Endothelial cell of hepatic sinusoid (primary cell): ENCODE measurements around the gene ARL5C.
"Not testable (repeated sequence)": the region's sequence is repeated elsewhere in the genome, so short reads cannot be mapped to it uniquely, and the experiment has no call there.

ENCODE experiments used
- in situ Hi-C: cut with HindIII; loops from 2 replicates; pipeline ENCODE4 v1.10.0; 2017; ENCODE audit warnings: low sequenced_read_pairs

ARL5C gene

GRCh38 chr17:39145143-39145542, 20.8 kb downstream of the ARL5C start:
- in situ Hi-C loops: no loop called here

DNA sequence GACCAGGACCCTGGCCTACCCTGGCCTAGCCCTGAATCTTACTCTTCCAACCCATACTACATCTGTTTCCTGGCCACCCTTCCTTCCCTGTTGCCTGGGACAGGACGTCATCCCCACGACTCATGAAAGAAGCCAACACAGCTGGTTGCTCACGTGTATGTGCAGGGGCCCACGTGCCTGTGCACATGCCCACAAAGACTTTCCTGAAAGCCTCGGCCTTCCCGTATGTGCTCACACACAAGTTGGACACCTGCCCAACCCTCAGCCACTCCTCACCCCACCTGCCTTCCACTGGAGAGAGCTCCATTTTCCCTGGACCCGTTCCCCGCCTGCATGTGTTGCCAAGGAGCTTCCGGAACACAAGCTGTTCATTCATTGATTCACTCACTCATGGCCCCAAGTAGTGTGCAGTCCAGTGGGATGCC, 21.5 kb downstream of the ARL5C start:
- in situ Hi-C loops: no loop called here

GRCh38 chr17:39143552-39144093, 22.3 kb downstream of the ARL5C start:
- in situ Hi-C loops: no loop called here

DNA sequence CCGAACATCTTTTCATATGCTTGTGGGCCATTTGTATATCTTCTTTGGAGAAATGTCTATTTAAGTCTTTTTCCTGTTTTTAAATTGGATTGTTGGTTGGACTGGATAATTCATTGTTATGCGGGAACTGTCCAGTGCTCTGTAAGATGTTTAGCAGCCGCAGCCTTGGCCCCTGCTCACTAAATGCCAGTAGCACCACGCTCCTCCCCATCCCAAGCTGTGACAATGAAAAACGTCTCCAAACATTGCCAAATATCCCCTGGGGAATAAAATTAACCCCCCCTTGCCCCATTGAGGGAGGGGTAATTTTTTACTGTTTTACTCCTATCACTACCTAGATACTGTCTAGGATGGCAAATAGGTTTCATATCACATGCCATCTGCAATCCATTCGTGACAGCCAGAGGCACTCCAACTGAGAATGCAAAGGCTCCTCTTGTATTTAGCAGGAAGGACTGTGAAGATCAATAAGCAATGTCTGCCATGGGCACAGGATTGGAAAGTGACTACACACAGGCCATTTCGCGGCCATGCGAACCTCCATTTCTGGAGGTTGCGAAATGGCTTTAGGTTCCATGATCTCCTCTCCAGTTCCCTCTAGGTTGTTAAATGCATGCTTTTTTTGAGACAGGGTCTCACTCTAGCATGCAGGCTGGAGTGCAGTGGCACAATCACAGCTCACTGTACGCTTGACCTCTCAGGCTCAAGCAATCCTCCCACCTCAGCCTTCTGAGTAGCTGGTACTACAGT, 23.9 kb downstream of the ARL5C start:
- in situ Hi-C loops: no loop called here

DNA sequence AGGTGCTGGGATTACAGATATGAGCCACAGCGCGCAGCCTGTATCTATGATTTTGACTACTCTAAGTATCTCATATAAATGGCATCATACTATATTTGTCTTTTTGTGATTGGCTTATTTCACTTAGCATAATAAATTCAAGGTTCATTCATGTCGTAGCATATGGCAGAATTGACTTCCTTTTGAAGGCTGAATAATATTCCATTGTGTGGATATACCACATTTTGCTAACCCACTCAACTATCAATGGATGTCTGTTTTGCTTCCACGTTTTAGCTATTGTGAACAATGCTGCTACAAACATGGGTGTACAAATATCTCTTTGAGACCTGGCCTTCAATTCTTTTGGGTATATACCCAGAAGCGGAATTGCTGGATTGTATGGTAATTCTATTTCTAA, 24.7 kb downstream of the ARL5C start:
- in situ Hi-C loops: no loop called here

GRCh38 chr17:39139561-39139960, 26.4 kb downstream of the ARL5C start:
- in situ Hi-C loops: no loop called here

DNA sequence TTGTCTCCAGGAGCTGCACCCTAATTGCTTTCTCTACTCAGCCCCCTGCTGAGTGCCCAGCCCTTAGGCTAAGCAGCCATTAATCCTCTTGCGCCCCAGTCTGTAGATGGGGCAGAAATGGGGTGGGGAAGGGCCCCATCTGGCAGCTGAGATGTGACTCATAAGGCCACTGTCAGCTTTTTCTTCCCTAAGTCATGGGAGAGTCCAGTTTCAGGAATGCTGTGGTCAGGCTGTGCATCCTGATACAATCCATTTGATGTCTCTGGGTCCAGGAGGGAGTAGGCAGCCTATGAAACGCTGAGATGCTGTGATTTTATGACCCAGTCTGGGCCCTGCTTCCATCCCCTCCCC, 26.8 kb downstream of the ARL5C start:
- in situ Hi-C loops: no loop called here

DNA sequence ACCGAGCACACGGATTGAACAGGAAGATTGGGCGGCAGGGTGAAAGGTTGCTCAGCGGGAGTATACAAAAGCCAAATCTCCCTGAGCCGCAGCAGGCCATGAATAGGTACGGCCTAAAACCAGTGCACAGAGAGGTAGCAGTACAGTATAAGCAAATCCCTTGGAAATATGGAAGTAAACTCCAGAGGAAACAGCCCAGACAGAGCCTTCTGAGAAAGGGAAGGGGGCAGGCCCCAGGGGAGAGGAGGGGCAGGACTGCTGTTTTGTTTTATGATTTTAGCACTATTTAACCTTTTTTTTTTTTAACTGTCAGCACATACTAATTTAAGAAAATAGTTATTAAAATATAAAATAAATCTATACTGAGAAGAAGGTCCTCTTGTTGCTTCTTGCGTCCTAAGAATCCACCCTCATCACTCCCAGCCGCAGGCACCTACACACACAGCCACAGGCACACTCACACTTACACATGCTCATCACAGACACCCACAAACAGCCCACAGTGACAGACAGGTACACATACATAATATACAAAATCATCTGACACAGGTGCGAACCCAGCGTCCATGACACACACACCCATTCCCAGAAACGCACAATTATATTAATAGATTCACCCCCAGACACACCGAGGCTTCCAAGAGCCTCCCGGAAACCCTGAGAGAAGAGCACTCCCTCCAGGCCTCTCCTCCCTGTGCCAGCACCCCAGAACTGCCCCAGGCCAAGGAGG, 27.4 kb downstream of the ARL5C start:
- in situ Hi-C loops: no loop called here

- in situ Hi-C loops: no loop called here
These were observed 31.1 kb downstream of the ARL5C start for GRCh38 chr17:39134878-39135277.

DNA sequence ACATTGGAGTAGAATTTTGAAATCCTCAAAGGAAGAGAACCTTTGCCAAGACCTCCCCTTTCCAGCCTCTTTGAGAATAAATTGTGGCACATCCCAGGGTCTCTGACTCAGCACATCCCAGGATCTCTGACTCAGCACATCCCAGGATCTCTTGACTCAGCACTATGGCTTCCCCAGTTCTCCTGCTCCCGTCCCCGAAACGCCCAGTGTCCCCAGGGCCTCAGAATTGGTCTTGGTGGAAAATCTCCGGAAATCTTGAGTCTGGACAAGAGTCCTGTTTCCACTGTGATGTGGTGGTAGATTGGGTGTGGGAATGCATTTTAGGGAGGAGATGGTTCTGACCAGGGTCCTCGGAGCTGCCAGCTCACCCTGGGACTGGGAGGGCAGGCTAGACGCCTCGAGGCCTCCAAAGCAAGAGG, 33.8 kb downstream of the ARL5C start:
- in situ Hi-C loops: no loop called here

DNA sequence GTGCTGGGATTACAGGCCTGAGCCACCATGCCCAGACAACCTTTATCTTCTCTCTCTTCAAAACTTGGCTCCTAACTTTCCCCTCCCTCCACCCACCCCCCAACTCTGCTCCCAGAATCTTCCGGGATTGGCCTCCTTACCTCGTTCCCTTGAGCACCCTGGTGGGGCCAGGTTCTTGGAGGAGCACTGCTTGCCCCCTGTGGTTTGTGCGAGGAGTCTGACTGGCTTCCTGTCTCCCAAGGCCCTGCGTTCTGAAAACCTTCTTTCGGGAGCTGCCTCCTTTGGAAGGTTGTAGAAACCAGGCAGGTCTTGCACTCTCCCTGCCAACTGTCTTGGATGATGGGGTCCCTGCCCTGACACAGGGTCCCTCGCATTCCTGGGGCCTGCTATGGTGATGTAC, 34.3 kb downstream of the ARL5C start:
- in situ Hi-C loops: no loop called here

- in situ Hi-C loops: no loop called here
These were observed 35.8 kb downstream of the ARL5C start for GRCh38 chr17:39130205-39130604.

DNA sequence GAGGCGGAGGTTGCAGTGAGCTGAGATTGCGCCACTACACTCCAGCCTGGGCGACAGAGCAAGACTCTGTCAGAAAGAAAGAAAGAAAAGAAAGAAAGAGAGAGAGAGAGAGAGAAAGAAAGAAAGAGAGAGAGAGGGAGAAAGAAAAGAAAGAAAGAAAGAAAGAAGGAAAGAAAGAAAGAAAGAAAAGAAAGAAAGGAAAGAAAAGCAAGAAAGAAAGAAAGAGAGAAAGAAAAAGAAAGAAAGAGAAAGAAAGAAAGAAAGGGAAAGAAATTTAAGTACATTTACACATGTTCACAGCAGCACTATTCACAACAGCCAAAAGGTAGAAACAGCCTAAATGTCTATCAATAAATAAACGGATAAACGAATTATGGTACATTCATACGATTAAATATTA, 36.4 kb downstream of the ARL5C start:
- in situ Hi-C loops: not testable (repeated sequence)

- in situ Hi-C loops: no loop called here
These were observed 39.5 kb downstream of the ARL5C start for GRCh38 chr17:39126436-39126835.

DNA sequence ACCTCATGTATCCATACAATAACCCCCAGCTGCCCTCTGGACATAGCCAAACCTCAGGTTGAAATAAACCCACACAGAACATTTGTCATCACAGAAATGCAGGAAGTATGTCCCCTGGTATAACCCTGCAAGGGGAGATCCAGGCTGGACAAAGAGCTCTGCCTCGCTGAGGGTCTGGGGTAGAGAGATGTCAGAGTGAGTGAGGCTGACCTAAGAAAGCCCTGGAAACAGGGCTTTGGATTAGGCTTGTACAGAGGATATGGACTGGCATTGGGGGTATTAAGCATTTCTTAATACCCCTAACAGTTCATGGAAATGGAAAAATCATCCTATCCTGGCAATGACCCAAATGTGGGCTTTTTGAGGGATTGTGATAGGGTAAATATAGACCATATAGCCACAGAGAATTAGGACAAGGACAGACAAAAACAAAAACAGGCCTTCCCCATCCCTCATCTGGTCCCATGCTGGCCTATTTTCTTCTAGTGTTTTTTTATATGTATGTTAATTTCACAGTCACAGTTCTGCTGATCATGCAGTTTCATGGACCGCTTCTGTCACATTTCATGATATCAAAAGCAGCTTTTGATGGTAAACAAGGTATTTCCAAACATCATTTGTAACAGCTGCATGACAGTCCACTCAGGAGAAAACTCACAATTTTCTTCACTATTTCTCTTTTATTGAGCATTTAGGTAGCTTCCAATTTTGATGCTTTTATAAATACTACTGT, 40.7 kb downstream of the ARL5C start:
- in situ Hi-C loops: no loop called here

GRCh38 chr17:39123627-39124026, 42.3 kb downstream of the ARL5C start:
- in situ Hi-C loops: no loop called here

DNA sequence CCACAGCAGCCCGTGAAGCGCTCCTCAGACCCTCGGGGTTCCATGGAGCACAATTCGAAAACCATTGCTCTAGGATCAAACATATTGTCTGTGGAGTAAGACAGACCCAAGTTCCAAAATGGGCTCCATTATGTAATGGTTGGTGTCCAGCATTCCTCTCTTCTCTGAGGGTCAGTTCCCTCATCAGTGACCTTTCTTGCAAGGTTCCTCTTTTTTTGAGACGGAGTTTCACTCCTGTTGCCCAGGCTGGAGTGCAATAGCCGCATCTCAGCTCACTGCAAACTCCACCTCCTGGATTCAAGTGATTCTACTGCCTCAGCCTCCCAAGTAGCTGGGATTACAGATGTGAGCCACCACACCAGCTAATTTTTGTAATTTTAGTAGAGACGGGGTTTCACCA, 43.0 kb downstream of the ARL5C start:
- in situ Hi-C loops: no loop called here

DNA sequence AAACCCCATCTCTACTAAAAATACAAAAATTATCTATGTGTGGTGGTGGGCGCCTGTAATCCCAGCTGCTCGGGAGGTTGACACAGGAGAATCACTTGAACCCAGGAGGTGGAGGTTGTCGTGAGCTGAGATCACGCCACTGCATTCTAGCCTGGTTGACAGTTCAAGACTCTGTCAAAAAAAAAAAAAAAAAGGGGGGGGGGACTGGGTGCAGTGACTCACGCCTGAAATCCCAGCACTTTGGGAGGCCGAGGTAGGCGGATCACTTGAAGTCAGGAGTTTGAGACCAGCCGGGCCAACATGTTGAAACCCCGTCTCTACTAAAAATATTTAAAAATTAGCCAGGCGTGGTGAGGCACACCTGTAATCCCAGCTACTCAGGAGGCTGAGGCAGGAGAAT, 44.0 kb downstream of the ARL5C start:
- in situ Hi-C loops: not testable (repeated sequence)

DNA sequence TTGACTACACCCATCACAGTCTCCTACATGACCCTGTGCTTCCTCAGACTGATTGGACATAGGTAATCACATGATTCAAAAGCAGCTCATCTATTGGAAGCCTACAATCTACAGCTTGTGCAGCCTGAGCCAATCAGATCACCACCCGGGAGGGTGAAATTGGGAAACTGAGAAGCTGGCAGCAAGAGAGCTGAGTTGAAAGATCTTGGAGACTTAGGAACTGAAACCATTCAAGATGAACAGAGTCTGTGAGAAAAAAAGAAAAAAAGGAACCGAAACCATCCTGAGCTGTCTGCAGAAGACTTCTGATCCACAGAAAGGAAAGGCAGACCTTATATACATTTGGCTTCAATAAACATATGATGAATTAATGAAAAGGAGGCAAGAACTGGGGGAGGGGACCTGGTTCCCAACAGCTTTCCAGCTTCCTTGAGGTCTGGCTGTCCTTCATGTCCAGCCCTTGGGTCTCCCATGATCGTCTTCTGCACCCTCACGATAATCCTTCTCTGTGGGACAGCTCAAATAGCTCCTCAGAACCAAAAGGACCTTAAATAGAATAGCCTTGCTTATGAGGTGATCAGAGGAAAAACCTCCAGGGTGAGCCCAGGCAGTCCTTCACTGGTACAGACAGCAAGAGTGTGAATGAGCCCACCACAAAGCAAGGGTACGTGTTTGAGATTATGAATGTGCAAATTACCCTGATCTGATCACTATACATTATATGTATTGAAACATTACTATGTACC, 47.1 kb downstream of the ARL5C start:
- in situ Hi-C loops: no loop called here

GRCh38 chr17:39116224-39116623, 49.7 kb downstream of the ARL5C start:
- in situ Hi-C loops: no loop called here

DNA sequence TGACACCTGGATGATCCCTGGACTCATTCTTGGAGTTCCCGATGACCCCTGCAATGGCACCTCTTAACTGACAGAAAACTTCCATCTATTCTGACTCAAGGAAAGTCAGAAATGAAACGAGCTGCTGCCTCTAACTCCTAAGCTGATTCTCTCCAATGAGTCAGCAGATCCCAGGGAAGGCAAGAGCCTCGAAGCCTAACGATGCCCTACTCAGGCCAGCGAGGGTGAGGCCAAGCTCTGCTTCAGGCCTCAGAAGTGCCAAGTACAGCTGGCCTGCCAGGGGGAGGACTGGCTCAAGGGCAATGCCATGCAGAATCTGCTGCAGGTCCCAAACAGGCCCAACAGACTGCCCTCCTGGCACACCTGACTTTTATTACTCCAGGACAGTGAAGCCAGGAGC, 50.8 kb downstream of the ARL5C start:
- in situ Hi-C loops: no loop called here
